Measurements from ENCODE around the gene SUMO1.

The SUMO1 gene

DNA sequence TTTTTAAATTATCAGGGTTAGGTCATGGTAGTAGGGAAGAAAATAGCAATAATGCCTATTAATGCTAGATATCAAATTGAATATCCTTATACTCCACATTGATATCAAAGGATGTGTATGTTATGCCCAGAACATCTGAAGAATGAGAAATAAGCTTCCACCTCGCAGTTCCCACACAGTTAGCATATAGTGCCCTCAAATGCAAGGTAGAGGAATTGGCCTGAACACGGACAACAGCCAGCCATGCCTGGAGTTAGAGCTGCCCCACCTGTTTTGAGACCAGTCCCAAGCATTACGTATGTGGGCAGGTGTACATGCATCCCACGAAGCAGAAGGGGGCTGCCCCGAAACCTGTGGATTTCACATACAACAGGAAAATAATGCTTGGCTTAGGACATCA lies 79.6 kb downstream of the SUMO1 start:
- Histone ChIP-seq H3K4me3 (no peak overlapping the region), H3K9me3 (no peaks in the 10 kb centered on the region), H3K27ac (no peak overlapping the region), H3K4me1 (peaks cover 0 to 9% (median 0%) of the 10 kb centered on the region in 4 donors), H3K27me3 (no peaks in the 10 kb centered on the region), H3K36me3 (no peaks in the 10 kb centered on the region)
- no peak for DNase-seq
- TF ChIP-seq, protein P1, sequence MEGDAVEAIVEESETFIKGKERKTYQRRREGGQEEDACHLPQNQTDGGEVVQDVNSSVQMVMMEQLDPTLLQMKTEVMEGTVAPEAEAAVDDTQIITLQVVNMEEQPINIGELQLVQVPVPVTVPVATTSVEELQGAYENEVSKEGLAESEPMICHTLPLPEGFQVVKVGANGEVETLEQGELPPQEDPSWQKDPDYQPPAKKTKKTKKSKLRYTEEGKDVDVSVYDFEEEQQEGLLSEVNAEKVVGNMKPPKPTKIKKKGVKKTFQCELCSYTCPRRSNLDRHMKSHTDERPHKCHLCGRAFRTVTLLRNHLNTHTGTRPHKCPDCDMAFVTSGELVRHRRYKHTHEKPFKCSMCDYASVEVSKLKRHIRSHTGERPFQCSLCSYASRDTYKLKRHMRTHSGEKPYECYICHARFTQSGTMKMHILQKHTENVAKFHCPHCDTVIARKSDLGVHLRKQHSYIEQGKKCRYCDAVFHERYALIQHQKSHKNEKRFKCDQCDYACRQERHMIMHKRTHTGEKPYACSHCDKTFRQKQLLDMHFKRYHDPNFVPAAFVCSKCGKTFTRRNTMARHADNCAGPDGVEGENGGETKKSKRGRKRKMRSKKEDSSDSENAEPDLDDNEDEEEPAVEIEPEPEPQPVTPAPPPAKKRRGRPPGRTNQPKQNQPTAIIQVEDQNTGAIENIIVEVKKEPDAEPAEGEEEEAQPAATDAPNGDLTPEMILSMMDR (IDR thresholded peaks at IDR 0.05): peak in 1 of 2 experiments; percentile 21
- intact Hi-C loops (cut with DNase I; ENCODE audit: low total_unique reads): no loop called here

DNA sequence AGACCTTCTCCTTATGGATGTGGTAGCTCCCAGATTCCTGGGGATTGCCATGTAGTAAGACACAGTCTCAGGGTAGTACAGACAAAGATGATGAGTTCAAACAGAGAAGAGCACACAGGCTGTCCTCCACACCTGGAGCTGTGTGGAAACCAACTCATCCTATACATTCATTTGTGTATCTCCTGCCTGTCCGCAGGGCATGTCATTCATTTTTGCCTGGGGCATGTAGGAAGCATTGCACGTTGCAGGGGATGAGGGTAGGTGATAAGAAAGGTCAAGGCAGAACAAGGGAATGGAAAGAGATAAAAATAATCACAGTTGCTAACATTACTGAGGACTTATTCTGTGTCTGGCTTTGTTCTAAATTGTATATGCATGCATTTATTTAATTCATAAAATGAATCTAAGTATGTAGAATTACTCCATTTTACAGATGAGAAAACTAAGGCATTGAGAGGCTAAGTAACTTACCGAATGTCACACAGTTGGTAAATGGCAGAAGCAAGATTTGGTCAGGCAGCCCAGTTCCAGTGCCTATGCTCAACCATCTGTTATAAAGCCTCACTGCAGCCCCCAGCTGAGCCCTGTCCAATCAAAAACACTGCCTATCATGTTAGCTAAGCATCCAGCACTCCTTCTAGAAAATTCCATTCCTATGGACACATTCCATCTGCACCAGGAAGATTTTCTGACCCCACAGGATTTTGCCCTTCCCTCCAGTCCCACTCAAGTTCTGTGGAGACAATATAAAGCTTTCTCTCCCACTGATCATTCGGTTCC lies 81.0 kb downstream of the SUMO1 start:
- DNase-seq: no peak
- Histone ChIP-seq H3K9me3 (no peaks in the 10 kb centered on the region), H3K4me3 (no peak overlapping the region), H3K27me3 (no peaks in the 10 kb centered on the region), H3K27ac (no peak overlapping the region), H3K4me1 (peaks cover 0 to 9% (median 0%) of the 10 kb centered on the region in 4 donors), H3K36me3 (no peaks in the 10 kb centered on the region)
- TF ChIP-seq, protein P1 (IDR thresholded peaks at IDR 0.05): no peak
- intact Hi-C loops (cut with DNase I; ENCODE audit: low total_unique reads): no loop called here

Measured in tibial artery (tissue), 4 donors.